NOMO-1 treated with DMSO at 0.1 percent for 48 hours (cell line): ENCODE data around the gene MMRN1.

ENCODE experiments used
- DNase-seq: peaks from one replicate; lab custom pipeline; 2025; ENCODE audit not compliant: unreplicated experiment; lab: John Stamatoyannopoulos, UW

The MMRN1 gene

GRCh38 chr4:89894649-89895550 is at the start of gene MMRN1:
MMRN1 (plus strand) TSS chr4:89894854; CDS start chr4:89894972, 118 bp downstream.
- DNase-seq = no peak

- DNase-seq = no peak
Observed at GRCh38 chr4:89847571-89848325, 46.9 kb upstream of the MMRN1 start.

GRCh38 chr4:89855236-89855635 is 39.4 kb upstream of the MMRN1 start:
- DNase-seq = peak; percentile 0

- no peak for DNase-seq
Observed at GRCh38 chr4:89860971-89861370, 33.7 kb upstream of the MMRN1 start.

- DNase-seq = no peak
Observed at GRCh38 chr4:89863533-89863932, 31.1 kb upstream of the MMRN1 start.

- DNase-seq = no peak
Observed at GRCh38 chr4:89868276-89868675, 26.4 kb upstream of the MMRN1 start.

- DNase-seq = peak; percentile 0
Observed at GRCh38 chr4:89868999-89869589, 25.6 kb upstream of the MMRN1 start.

- no peak for DNase-seq
Observed at GRCh38 chr4:89871211-89871610, 23.4 kb upstream of the MMRN1 start.

- no peak for DNase-seq
Observed at GRCh38 chr4:89876548-89876947, 18.1 kb upstream of the MMRN1 start.

- DNase-seq = peak; percentile 0
Observed at GRCh38 chr4:89878611-89879010, 16.0 kb upstream of the MMRN1 start.

- no peak for DNase-seq
Observed at GRCh38 chr4:89879215-89879614, 15.4 kb upstream of the MMRN1 start.

- no peak for DNase-seq
Observed at GRCh38 chr4:89889289-89889688, 5.4 kb upstream of the MMRN1 start.

GRCh38 chr4:89897867-89898266 is 3.2 kb downstream of the MMRN1 start:
- DNase-seq = no peak

GRCh38 chr4:89898304-89898716 is 3.7 kb downstream of the MMRN1 start:
- no peak for DNase-seq

GRCh38 chr4:89899152-89899551 is 4.5 kb downstream of the MMRN1 start:
- no peak for DNase-seq

- no peak for DNase-seq
Observed at GRCh38 chr4:89899854-89900253, 5.2 kb downstream of the MMRN1 start.

- peak; percentile 39 for DNase-seq
Observed at GRCh38 chr4:89901808-89902431, 7.3 kb downstream of the MMRN1 start.

- DNase-seq = no peak
Observed at GRCh38 chr4:89904524-89904923, 9.9 kb downstream of the MMRN1 start.

- DNase-seq = no peak
Observed at GRCh38 chr4:89906316-89906715, 11.7 kb downstream of the MMRN1 start.

- no peak for DNase-seq
Observed at GRCh38 chr4:89906777-89907521, 12.3 kb downstream of the MMRN1 start.

- no peak for DNase-seq
Observed at GRCh38 chr4:89909889-89910288, 15.2 kb downstream of the MMRN1 start.
